MM.1S (cell line): ENCODE measurements around the gene IFRD2.

ENCODE experiments used
- CTCF ChIP-seq: fragments of 300-600 bp; sonication (generic); IDR thresholded peaks from 2 replicates; pipeline ENCODE4 v1.5.1; 2016; ENCODE audit warnings: antibody characterized with exemption, low read length, mixed read lengths
- EZH2phosphoT487 ChIP-seq: fragments of 300-600 bp; sonication (generic); IDR thresholded peaks from 2 replicates; pipeline ENCODE4 v1.6.1; 2018; ENCODE audit warnings: antibody characterized with exemption, low read length

- no peak for TF ChIP-seq CTCF
- TF ChIP-seq EZH2phosphoT487, result no peak
Observed at GRCh38 chr3:50338965-50339364, 46.7 kb upstream of the IFRD2 start.
